Left renal pelvis (tissue), 4 donors: Measurements from ENCODE around the gene EFNA2. TPM values are rescaled to one million over a fixed set of nuclear protein-coding genes. Genes with fewer than 3 reads are reported as not detected.

ENCODE experiments used
- DNase-seq, 4 donors: peaks; one replicate each; pipeline ENCODE4 v3.0.0-alpha.2; 2013; ENCODE audit warnings: low read depth in 4 of 4, low spot score in 3 of 4
- polyA plus RNA-seq, 4 donors: library from polyadenylated mRNA; unstranded; fragments of 120-200 nt; gene quantifications; one replicate each; pipeline ENCODE4 v1.2.1, GENCODE V29; 2013; ENCODE audit not compliant: insufficient read length in 4 of 4

The EFNA2 gene
- polyA plus RNA-seq, 4 donors, result 1.8 to 4.6 (median 3.1) TPM

DNA sequence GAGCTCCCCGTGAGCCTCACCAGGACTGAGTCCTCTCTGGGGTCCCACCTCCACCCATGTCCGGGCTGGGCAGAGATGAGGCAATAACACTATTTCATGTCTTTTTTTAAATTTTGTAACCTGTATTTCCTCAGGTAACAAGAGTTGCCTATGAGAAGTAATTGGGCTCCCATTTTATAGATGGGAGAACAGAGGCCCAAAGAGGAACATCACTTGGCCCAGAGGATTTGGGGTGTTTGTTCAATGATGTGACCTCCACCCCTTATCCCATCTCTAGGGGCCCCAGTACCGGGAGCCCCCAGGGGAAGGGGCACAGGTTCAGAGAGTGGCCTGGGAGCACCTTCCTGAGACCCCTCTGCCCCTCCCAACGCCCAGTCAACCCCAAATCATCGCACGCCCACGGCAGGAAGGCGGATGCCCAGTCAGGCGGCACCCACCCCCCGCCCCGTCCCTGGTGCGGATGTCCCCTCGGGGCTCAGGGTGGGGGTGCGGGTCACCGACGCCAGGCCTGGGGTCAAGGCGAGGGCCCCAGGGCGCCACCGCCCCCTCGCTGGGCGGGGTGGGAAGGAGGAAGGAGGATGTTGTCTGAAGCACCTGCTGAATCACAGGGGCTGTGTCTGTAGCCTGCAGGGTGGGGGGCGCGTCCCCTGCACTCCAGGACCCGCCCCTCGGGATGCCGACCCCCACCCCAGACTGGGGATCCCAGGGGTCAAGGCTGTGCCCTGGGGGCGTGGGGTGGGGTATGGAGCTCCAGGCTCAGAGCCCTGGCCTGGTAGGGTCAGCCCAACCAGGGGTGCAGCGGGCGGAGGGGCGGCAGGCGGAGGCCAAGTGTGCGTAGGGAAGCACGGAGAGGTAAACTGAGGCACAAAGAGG, 25.6 kb upstream of the EFNA2 start:
- DNase-seq, result no peak

- peak; percentile 88 to 92 (median 91) for DNase-seq
Measured at GRCh38 chr19:1260749-1261537, 24.7 kb upstream of the EFNA2 start.

GRCh38 chr19:1261538-1261797, 24.2 kb upstream of the EFNA2 start:
- DNase-seq, result no peak

- no peak for DNase-seq
Measured at GRCh38 chr19:1261798-1262622, 23.7 kb upstream of the EFNA2 start.

- DNase-seq, result no peak
Measured at GRCh38 chr19:1262623-1263123, 23.0 kb upstream of the EFNA2 start.

- no peak for DNase-seq
Measured at GRCh38 chr19:1263188-1263587, 22.5 kb upstream of the EFNA2 start.

DNA sequence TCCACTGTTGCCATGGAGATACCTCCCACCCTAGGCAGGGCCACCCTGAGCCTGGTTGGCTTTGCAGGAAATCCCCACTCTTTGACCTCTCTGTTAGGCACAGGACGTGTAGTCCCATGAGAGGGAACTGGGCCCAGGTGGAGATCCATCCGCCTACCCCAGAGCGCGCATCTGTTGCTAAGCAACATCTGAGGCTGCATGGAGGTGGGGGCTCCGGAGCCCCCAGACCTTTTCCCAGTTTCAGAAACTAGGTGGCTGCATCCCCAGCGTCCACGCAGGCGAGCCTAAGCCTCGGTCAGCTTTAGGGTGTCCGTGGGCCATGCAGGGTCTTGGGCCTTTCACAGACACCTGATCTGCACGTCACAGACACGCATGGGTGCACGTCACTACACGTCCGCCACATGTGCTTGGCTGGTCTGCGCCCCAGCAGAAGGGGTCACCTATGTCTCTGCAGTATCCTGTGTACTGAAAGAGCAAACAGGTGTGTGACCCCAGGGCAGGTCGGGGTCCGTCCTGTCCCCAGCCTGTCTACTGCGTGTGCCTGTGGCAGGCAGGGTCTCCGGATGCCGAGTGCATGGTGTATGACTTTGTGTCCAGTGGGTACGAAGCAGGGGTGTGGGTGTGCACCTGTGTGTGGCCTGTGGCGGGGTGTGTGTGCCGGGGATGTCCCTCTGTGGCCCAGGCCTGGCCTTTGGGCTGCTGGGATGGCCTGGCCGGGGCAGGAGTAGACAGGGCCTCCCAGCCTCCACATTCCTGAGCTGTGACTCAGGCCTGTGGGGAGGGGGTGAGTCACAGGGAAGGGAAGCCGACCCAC, 20.7 kb upstream of the EFNA2 start:
- DNase-seq, result no peak

DNA sequence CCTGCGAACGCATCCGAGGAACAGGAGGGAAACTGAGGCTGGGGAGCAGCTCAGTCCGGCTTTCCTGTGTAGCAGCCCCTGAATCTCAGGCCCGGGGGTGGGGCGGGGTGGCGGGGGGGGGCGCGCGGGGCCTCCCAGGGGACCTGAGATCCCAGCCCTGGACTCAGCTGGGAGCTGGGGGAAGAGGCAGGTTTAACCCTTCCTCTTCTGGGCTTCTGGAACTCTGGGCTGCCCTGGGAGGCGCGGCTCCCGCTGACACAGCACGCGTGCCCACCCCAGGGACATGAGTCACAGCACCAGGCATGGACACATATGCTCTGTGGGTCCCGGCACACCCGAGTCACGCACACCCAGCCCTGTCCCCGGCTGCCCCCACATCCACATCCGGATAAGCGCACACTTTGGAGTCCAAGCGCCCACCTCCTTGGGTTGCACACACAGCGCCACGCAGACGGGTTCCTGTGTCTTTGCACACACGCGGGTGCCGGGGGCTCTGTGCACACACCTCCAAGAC, 20.0 kb upstream of the EFNA2 start:
- no peak for DNase-seq

GRCh38 chr19:1266129-1266915, 19.4 kb upstream of the EFNA2 start:
- DNase-seq, result no peak

DNA sequence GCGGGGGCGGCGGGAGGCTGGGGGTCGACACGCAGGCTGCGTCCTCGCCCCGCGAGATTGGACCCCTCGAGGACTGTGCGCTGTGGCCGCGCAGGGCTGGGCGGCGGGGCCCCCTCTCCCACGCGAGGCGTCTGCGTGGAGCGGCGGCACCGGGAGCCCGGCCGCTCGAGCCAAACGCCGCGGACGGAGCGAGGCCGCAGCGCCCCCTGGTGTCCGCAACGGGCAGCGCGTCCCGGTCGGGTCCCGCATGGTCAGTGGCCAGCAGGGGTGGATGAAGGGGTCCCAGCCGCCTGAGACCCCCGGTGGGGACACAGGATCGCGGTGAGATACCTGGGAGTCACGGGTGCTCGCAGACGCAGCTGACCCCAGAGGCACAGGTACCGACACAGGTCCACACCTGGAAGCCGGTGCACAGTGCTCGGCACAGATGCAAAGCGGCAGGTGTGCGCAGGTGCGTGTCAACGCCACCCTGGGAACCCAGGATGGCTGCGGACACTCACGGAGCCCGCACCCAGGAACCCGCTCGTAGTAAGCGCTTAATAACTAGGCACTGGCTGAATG, 18.7 kb upstream of the EFNA2 start:
- DNase-seq, result no peak

DNA sequence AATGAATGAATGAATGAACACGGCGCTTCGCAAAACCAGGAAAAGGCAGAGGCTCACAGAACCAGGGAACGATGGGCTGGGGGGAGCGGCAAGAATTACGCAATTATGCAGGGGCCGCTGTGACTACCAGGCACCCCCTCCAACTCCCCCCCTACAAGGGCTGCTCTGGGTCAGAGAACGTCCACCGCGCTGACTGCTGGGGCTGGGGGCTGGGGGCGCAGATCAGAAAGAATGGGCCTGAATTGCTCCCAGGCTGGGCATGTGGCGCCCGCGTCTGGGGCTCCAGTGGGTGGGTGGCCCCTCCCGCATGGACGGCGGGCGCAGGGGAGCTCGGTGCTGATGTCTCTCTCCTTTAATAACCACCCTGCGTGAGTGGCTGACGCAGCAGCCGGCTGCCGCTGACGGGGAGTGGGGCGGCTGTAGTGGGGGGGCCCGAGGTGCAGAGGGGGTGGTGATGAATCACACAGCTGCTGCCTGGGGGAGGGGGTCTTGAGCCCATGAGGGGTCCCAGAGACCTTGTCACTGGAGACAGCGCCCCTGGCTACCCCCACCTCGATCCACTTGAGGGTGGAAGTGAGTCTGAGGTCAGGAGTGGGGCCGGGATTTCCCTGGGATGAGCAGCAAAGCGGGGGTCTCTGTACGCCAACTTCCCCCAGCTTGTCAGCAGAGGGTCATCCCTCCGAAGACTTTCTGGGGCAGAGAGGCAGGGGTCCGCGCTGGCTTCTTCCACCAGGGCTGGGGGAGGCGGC, 18.0 kb upstream of the EFNA2 start:
- no peak for DNase-seq

DNA sequence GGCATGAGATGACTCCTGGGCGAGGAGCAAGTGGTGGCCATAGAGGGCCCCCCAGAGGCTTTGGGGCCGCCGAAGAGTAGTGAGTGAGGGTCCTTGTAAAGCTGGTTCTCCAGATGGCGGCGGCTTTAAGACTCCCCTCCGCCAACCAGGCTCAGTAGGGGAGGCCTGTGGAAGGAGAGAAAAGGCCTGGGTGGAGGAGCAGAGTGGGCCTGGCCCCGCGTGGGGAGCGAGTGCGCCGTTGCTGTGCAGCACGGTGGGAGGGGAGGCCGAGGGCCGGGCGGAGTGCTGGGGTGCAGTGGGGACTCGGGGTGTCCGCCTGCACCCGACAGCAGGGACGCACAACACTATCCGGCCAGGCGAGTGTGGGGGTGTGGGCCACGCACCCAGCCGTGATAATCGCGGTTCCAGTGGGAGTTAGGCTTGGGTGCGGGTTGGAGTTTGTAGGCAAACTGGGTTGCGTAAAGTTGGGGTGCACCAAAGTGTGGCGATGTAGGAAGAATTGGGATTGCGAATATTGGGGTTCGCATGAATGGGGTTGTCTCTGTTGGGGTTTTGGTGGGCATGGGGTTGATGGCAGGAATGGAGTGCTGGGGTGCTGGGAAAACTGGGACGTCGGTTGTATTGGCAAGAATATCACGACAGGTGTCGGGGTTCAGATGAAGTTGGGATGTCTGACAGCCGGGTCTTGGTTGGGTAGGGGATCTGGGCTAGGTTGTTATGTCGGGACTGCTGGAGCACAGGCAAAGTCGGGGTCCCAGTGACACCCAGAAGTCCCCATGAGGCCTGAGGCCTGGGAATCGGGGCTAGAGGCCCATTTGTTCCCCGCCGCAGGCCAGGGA, 17.2 kb upstream of the EFNA2 start:
- no peak for DNase-seq

GRCh38 chr19:1269065-1269477, 16.6 kb upstream of the EFNA2 start, which contains the start of gene CIRBP:
Gene CIRBP, plus strand, starts transcription at chr19:1269332. Its CDS starts 1,602 bp downstream, at chr19:1270934.
- peak; percentile 93 to 97 (median 96) for DNase-seq

- no peak for DNase-seq
Measured at GRCh38 chr19:1269478-1270212, 16.0 kb upstream of the EFNA2 start.

DNA sequence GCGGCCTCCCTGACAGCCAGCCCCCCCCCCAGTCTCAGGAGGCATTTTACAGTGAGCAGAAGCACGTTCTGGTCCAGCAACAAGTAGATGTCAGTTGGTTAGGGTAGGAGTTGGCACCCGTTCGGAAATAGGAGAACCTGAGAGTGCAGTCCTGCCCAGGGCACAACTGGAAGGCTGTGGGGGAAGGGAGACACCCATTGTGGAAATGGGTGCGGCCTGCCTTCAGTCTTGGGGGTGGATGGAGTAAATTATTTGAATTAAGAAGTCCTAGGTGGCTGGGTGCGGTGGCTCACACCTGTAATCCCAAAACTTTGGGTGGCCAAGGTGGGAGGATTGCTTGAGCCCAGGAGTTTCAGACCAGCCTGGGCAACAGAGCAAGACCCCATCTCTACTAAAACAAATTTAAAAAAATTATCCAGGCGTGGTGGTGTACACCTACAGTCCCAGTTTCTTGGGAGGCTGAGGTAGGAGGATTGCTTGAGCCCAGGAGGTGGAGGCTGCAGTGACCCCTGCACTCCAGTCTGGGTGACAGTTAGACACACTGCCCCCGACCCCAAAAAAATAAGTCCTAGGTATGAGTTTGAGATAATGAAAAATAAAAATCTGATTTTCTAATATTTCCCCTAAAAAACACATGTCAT, 15.3 kb upstream of the EFNA2 start:
- DNase-seq, result no peak
